SW480 (cell line): ENCODE results near the gene SLC4A3.

Experiments used
- DNase-seq: peaks from one replicate; pipeline ENCODE4 v3.0.0-alpha.2; 2016; ENCODE audit warnings: low spot score

SLC4A3 gene, protein sequence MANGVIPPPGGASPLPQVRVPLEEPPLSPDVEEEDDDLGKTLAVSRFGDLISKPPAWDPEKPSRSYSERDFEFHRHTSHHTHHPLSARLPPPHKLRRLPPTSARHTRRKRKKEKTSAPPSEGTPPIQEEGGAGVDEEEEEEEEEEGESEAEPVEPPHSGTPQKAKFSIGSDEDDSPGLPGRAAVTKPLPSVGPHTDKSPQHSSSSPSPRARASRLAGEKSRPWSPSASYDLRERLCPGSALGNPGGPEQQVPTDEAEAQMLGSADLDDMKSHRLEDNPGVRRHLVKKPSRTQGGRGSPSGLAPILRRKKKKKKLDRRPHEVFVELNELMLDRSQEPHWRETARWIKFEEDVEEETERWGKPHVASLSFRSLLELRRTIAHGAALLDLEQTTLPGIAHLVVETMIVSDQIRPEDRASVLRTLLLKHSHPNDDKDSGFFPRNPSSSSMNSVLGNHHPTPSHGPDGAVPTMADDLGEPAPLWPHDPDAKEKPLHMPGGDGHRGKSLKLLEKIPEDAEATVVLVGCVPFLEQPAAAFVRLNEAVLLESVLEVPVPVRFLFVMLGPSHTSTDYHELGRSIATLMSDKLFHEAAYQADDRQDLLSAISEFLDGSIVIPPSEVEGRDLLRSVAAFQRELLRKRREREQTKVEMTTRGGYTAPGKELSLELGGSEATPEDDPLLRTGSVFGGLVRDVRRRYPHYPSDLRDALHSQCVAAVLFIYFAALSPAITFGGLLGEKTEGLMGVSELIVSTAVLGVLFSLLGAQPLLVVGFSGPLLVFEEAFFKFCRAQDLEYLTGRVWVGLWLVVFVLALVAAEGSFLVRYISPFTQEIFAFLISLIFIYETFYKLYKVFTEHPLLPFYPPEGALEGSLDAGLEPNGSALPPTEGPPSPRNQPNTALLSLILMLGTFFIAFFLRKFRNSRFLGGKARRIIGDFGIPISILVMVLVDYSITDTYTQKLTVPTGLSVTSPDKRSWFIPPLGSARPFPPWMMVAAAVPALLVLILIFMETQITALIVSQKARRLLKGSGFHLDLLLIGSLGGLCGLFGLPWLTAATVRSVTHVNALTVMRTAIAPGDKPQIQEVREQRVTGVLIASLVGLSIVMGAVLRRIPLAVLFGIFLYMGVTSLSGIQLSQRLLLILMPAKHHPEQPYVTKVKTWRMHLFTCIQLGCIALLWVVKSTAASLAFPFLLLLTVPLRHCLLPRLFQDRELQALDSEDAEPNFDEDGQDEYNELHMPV

GRCh38 chr2:219627103-219628100 is at the start of gene SLC4A3:
SLC4A3 (plus strand) TSS chr2:219627630; CDS start chr2:219627993, 363 bp downstream.
- DNase-seq = peak; percentile 33

DNA sequence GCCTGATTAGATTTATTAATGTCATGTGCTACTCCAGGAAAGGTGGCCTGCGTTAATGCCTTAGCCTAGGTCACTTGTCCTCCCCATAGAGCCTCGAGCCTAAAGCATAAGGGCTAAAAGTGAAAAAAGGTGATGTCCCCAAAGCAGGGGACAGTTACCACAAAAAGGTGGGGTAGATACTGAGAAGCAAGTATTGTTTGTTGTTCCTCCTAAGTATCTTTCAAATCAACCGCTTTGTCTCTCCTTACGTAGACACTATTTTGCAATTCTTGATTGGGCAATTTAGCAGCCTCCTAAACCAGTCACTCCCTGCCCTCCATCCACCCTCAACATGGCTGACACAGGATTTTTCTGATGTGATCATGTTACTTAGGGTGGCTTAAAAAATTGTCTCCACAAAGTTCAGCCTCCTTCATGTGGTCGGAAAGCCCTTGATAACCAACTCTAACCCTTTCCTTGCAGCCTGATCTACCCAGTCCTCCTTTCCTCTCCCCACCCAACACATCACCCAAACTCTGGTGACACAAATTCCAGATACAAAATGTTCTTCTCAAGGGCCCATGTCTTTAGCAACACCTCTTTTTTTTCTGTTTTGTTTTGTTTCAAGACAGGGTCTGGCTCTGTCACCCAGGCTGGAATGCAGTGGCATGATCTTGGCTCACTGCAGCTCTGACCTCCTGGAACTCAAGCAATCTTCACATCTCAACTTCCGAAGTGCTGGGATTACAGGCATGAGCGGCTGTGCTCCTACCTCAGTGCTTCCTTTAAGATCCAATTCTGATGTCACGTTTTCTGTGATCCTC is 48.4 kb upstream of the SLC4A3 start:
- no peak for DNase-seq

DNA sequence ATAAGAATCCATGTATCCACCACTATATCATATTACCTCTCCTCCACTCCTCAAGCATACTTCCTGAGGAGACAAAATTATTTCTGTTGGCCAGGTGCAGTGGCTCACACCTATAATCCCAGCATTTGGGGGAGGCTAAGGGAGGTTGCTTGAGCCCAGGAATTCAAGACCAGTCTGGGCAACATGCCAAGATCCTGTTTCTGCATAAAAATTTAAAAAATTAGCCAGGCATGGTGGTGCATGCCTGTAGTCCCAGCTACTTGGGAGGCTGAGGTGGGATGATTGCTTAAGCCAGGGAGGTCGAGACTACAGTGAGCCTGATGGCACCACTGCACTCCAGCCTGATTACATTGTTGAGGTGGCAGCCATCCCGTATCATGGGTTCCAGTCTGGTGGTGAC is 46.1 kb upstream of the SLC4A3 start:
- no peak for DNase-seq

GRCh38 chr2:219591091-219591490 is 36.3 kb upstream of the SLC4A3 start:
- DNase-seq = no peak

DNA sequence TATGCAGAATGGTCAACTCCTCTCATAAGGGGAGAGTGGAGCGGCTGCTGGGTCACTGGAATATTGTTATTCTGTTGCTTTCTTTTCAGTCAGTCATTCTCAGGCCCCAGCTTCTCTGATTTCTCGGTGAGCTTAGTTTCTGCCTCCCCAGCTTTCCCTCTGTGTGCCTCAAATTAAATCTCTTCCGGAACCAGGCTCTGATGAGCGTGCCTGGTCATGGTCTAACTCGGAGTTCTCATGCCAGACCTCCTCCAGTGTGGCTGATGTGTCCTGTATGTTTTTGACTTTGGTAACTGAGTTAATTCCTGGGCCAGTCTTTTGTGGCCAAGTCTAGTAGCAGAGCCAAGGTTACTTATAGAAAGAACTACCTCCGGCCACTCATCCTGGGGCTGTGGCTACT is 34.7 kb upstream of the SLC4A3 start:
- DNase-seq = no peak

DNA sequence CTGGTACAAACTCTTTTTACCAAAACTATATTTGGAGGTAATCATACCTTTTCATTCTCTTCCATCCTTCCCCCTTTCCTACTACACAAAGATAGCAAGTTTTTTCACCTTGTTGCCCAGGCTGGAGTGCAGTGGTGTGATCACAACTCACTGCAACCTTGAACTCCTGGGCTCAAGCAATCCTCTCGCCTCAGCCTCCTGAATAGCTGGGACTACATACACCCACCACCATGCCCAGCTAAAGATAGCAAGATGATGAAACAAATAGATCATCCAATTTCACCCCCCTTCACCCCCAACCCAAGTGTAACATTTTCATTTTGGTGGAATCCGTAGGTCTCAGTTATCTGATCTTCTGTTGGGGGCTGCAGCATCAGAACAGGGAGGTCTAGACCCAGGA is 34.3 kb upstream of the SLC4A3 start:
- DNase-seq = no peak

GRCh38 chr2:219595256-219595655 is 32.2 kb upstream of the SLC4A3 start:
- DNase-seq = no peak

DNA sequence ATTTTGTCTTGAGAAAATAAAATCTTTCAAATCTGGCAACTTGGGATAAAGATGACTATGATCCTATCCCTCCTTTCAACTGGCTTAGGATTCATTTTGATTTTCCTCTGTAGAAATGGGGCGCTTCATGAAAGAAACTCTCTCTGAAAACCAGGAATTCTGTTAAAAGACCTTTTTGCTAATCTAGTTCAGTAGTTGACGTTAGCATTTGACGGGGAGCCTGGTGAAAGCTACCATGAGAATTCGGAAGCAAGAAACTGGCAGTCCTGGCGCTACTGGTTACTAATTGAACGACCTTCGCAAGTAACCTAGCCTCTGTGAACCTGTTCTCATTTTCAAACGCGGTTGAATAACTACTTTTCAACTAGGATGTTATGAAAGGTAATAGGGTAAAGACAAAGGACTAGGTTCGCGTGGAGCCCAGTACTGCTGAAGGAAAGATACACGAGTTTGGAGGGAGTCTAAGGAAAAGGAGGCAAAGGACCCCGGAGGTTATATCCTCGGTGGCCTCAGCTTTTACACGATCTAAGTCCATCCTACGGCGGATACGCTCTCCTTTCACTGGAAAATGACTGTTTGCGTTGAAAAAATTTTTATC is 30.4 kb upstream of the SLC4A3 start:
- peak; percentile 42 for DNase-seq

- peak; percentile 96 for DNase-seq
Observed at GRCh38 chr2:219597552-219598307, 29.7 kb upstream of the SLC4A3 start, which contains the start of gene STK11IP. STK11IP (plus strand) TSS chr2:219597857; CDS start chr2:219598120, 263 bp downstream.

DNA sequence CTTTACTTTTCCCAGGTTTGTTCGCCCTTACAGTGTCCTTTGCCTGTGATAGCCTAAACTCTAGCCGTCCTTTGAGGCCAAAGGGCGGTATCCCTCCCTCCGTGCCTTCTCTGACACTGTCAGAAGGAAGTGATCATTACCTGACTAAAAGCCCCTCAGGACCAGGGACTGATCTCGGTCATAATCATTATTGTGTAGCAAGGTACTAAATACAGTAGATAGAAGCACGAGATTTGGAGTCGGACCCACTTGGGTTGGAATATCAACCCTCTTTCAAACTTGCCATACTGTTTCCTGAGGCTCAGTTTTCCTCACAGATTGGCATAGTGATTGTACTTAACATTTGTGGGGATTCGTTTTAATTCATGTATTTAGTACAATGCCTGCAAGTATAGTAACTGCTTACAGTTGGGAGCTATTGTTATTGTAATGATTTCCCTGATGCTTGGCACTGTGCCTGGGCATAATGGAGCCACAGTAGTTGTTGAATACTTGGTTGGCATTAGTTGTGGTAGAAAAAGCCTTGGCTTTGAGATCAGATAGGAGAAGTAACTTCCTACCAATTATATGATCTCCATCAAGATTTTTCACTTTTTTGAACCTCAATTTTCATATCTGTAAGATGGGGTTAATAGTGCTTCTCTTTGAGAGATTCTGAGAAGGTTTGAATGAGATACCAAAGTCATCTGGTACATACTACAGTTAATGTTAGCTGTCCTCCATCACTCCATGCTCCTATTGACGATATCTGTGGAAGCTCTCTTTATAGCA is 28.9 kb upstream of the SLC4A3 start:
- DNase-seq = no peak

- DNase-seq = no peak
Observed at GRCh38 chr2:219603771-219604170, 23.7 kb upstream of the SLC4A3 start.

DNA sequence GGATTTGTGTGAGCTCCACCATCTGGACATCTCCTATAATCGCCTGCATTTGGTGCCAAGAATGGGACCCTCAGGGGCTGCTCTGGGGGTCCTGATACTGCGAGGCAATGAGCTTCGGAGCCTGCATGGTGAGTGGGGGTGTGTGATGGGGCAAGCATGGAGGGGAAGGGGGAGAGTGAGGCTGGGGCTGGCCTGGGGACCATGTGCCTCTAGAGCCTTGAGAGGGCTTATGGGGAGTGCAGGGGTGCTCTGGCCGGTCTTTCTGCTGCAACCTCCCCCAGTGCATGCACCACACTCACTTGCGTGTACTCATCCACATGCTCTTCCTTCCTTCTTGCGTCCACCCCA is 21.8 kb upstream of the SLC4A3 start:
- DNase-seq = no peak

DNA sequence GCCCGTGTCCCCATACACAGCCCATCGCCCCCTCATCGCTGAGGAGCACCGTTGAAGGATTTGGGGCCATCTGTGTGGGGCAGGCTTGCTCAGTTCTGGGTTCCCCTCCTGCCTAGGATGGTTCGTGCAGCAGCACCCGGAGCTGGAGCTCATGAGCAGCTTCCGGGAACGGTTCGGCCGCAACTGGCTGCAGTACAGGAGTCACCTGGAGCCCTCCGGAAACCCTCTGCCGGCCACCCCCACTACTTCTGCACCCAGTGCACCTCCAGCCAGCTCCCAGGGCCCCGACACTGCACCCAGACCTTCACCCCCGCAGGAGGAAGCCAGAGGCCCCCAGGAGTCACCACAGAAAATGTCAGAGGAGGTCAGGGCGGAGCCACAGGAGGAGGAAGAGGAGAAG is 19.5 kb upstream of the SLC4A3 start:
- DNase-seq = no peak

DNA sequence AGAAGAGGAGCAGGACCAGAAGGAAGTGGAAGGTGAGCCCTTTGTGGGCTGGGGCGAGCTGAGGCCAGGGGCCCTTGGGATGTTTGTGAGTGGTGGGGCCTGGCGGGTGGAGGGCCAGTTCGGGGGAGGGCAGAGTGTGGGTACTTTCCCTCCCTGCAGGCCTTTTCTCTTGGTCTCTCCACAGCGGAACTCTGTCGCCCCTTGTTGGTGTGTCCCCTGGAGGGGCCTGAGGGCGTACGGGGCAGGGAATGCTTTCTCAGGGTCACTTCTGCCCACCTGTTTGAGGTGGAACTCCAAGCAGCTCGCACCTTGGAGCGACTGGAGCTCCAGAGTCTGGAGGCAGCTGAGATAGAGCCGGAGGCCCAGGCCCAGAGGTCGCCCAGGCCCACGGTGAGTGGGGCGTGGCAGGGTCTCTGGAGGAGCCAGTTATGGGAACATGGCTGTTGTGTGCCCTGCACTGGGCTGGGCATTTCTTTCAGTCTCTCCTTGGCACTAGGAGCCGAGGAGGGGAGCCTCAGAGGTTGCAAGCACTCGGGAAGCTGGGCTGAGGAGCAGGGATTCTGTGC is 18.9 kb upstream of the SLC4A3 start:
- DNase-seq = no peak

DNA sequence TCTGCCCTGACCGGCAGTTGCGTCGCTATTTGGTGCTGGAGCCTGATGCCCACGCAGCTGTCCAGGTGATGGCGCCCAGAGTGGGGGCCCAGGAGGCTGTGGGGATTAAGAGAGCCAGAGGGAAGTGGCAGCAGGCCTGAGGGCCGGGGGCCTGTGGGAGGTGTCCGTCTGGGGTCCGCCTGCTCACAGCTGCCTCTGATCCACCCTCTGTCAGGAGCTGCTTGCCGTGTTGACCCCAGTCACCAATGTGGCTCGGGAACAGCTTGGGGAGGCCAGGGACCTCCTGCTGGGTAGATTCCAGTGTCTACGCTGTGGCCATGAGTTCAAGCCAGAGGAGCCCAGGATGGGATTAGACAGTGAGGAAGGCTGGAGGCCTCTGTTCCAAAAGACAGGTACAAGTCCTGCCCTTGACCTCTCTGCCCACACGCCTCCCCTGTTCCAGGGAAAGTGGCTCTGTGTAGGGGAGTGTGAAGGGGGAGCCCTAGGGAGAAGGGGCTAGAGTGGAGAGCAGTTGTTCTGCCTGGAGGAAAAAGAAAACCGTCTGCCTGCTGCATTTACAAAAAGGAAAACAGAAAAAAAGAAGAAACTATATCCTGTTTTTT is 18.2 kb upstream of the SLC4A3 start:
- no peak for DNase-seq

- DNase-seq = no peak
Observed at GRCh38 chr2:219611306-219611705, 16.1 kb upstream of the SLC4A3 start.

GRCh38 chr2:219611866-219612576 is 15.4 kb upstream of the SLC4A3 start:
- DNase-seq = no peak
